HEK293 (cell line): Measurements from ENCODE around the gene RNU2-63P.

Experiments used
- CTCF ChIA-PET: fragments of 350-600 bp; formaldehyde crosslinking; extraction: SDS; loops from one replicate; lab custom pipeline; 2021; ENCODE audit warnings: antibody characterized with exemption; lab: Yijun Ruan, JAX
- POLR2A ChIA-PET: fragments of 300-600 bp; formaldehyde crosslinking; extraction: SDS; loops from one replicate; lab custom pipeline; 2020; ENCODE audit warnings: antibody characterized with exemption, inconsistent platforms; lab: Yijun Ruan, JAX
- H3K27ac ChIP-seq: fragments of 200-500 bp; sonication (Bioruptor generic); 2 replicates; pipeline ENCODE4 v1.5.1; 2014; ENCODE audit warnings: low read depth, low read length, control low read depth, inconsistent platforms; ENCODE audit errors: extremely low read depth
- H3K36me3 ChIP-seq, 2 experiments: fragments of 200-500 bp in 1 of 2; sonication (Bioruptor generic) in 1 of 2; 1 replicate in 1 of 2; 2 replicates in 1 of 2; pipeline ENCODE4 v1.5.1; 2014 to 2017; ENCODE audit warnings: inconsistent platforms in 2 of 2, low read length in 2 of 2; ENCODE audit not compliant: control insufficient read depth in 2 of 2, insufficient read depth in 1 of 2
- H3K4me1 ChIP-seq: fragments of 200-500 bp; sonication (Bioruptor generic); 2 replicates; pipeline ENCODE4 v1.5.1; 2014; ENCODE audit warnings: mild to moderate bottlenecking, low read length, inconsistent platforms; ENCODE audit not compliant: control insufficient read depth, insufficient read depth
- H3K4me3 ChIP-seq: 2 replicates; pipeline ENCODE4 v1.5.1; 2011; ENCODE audit warnings: low read depth, mild to moderate bottlenecking, control low read depth, low read length, moderate library complexity
- H3K9me3 ChIP-seq: fragments of 200-500 bp; sonication (Bioruptor generic); 2 replicates; pipeline ENCODE4 v1.5.1; 2014; ENCODE audit warnings: low read depth, low read length, inconsistent platforms; ENCODE audit not compliant: control insufficient read depth, insufficient read depth
- GFI1B ChIP-seq: fragments of 450-650 bp; formaldehyde crosslinking; IDR thresholded peaks from 2 replicates; pipeline ENCODE4 v1.5.1; 2016; ENCODE audit warnings: missing biosample characterization, missing genetic modification characterization
- GLI2 ChIP-seq: fragments of 450-650 bp; formaldehyde crosslinking; IDR thresholded peaks from 2 replicates; pipeline ENCODE4; 2017; ENCODE audit warnings: missing biosample characterization, missing genetic modification characterization, low read depth, borderline replicate concordance
- GLI4 ChIP-seq: fragments of 450-650 bp; formaldehyde crosslinking; IDR thresholded peaks from 2 replicates; pipeline ENCODE4 v1.5.1; 2016; ENCODE audit warnings: missing biosample characterization, missing genetic modification characterization
- MYNN ChIP-seq: fragments of 450-650 bp; formaldehyde crosslinking; IDR thresholded peaks from 2 replicates; pipeline ENCODE4 v1.5.1; 2016; ENCODE audit warnings: missing biosample characterization, missing genetic modification characterization, borderline replicate concordance
- ZBTB21 ChIP-seq: fragments of 450-650 bp; formaldehyde crosslinking; IDR thresholded peaks from 2 replicates; pipeline ENCODE4 v1.5.1; 2017; ENCODE audit warnings: missing biosample characterization, missing genetic modification characterization
- ZNF132 ChIP-seq: fragments of 450-650 bp; formaldehyde crosslinking; IDR thresholded peaks from 2 replicates; pipeline ENCODE4 v1.5.1; 2017; ENCODE audit warnings: missing biosample characterization, missing genetic modification characterization, borderline replicate concordance
- ZNF211 ChIP-seq: fragments of 450-650 bp; formaldehyde crosslinking; IDR thresholded peaks from 2 replicates; pipeline ENCODE4 v1.5.1; 2016; ENCODE audit warnings: low read depth, missing biosample characterization, missing genetic modification characterization
- ZNF266 ChIP-seq: fragments of 450-650 bp; formaldehyde crosslinking; IDR thresholded peaks from 2 replicates; pipeline ENCODE4 v1.5.1; 2016; ENCODE audit warnings: missing biosample characterization, missing genetic modification characterization, low read depth
- ZNF704 ChIP-seq: fragments of 450-650 bp; formaldehyde crosslinking; IDR thresholded peaks from 2 replicates; pipeline ENCODE4 v1.5.1; 2016; ENCODE audit warnings: missing biosample characterization, missing genetic modification characterization
- TF ChIP-seq, protein P1 (sequence below): fragments of 450-650 bp; formaldehyde crosslinking; IDR thresholded peaks from 2 replicates; pipeline ENCODE4 v1.5.1; 2016; ENCODE audit warnings: missing biosample characterization, missing genetic modification characterization
- TF ChIP-seq, protein P2 (sequence below): fragments of 450-650 bp; formaldehyde crosslinking; IDR thresholded peaks from 2 replicates; pipeline ENCODE4 v1.5.1; 2016; ENCODE audit warnings: missing biosample characterization, missing genetic modification characterization
- TF ChIP-seq, protein P3 (sequence below): fragments of 450-650 bp; formaldehyde crosslinking; IDR thresholded peaks from 2 replicates; pipeline ENCODE4 v1.5.1; 2016; ENCODE audit warnings: missing biosample characterization, missing genetic modification characterization, low read depth
- TF ChIP-seq, protein P4 (sequence below): fragments of 450-650 bp; formaldehyde crosslinking; IDR thresholded peaks from 2 replicates; pipeline ENCODE4 v1.5.0; 2017; ENCODE audit warnings: missing biosample characterization, missing genetic modification characterization, borderline replicate concordance

RNU2-63P gene

GRCh38 chr2:88027697-88028389 lies 11.5 kb upstream of the RNU2-63P start:
- no peaks in the 10 kb centered on the region for H3K4me1 ChIP-seq
- ChIA-PET POLR2A (no interaction called here), CTCF (interaction anchor here (0.6 kb wide), 1 partner anchor 802 kb away, joined by 3 read pairs; no protein-coding TSS in a partner anchor)
- H3K4me3 ChIP-seq: no peak overlapping the region
- TF ChIP-seq, protein P1, sequence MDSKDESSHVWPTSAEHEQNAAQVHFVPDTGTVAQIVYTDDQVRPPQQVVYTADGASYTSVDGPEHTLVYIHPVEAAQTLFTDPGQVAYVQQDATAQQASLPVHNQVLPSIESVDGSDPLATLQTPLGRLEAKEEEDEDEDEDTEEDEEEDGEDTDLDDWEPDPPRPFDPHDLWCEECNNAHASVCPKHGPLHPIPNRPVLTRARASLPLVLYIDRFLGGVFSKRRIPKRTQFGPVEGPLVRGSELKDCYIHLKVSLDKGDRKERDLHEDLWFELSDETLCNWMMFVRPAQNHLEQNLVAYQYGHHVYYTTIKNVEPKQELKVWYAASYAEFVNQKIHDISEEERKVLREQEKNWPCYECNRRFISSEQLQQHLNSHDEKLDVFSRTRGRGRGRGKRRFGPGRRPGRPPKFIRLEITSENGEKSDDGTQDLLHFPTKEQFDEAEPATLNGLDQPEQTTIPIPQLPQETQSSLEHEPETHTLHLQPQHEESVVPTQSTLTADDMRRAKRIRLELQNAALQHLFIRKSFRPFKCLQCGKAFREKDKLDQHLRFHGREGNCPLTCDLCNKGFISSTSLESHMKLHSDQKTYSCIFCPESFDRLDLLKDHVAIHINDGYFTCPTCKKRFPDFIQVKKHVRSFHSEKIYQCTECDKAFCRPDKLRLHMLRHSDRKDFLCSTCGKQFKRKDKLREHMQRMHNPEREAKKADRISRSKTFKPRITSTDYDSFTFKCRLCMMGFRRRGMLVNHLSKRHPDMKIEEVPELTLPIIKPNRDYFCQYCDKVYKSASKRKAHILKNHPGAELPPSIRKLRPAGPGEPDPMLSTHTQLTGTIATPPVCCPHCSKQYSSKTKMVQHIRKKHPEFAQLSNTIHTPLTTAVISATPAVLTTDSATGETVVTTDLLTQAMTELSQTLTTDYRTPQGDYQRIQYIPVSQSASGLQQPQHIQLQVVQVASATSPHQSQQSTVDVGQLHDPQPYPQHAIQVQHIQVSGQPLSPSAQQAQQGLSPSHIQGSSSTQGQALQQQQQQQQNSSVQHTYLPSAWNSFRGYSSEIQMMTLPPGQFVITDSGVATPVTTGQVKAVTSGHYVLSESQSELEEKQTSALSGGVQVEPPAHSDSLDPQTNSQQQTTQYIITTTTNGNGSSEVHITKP: no peak
- no peak for TF ChIP-seq ZNF704 (tag by site-specific recombination)
- TF ChIP-seq GLI2 (tag by site-specific recombination): no peak
- TF ChIP-seq GFI1B (tag by site-specific recombination): no peak
- TF ChIP-seq GLI4: no peak
- no peak for TF ChIP-seq ZNF211 (tag by site-specific recombination)
- TF ChIP-seq, protein P2, sequence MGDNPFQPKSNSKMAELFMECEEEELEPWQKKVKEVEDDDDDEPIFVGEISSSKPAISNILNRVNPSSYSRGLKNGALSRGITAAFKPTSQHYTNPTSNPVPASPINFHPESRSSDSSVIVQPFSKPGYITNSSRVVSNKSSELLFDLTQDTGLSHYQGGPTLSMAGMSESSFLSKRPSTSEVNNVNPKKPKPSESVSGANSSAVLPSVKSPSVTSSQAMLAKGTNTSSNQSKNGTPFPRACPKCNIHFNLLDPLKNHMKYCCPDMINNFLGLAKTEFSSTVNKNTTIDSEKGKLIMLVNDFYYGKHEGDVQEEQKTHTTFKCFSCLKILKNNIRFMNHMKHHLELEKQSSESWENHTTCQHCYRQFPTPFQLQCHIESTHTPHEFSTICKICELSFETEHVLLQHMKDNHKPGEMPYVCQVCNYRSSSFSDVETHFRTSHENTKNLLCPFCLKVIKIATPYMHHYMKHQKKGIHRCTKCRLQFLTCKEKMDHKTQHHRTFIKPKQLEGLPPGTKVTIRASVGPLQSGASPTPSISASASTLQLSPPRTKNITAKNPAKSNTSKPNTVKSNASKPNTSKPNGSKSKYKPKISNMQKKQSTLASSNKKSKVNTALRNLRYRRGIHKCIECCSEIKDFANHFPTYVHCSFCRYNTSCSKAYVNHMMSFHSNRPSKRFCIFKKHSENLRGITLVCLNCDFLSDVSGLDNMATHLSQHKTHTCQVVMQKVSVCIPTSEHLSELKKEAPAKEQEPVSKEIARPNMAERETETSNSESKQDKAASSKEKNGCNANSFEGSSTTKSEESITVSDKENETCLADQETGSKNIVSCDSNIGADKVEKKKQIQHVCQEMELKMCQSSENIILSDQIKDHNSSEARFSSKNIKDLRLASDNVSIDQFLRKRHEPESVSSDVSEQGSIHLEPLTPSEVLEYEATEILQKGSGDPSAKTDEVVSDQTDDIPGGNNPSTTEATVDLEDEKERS: no peak
- TF ChIP-seq, protein P3, sequence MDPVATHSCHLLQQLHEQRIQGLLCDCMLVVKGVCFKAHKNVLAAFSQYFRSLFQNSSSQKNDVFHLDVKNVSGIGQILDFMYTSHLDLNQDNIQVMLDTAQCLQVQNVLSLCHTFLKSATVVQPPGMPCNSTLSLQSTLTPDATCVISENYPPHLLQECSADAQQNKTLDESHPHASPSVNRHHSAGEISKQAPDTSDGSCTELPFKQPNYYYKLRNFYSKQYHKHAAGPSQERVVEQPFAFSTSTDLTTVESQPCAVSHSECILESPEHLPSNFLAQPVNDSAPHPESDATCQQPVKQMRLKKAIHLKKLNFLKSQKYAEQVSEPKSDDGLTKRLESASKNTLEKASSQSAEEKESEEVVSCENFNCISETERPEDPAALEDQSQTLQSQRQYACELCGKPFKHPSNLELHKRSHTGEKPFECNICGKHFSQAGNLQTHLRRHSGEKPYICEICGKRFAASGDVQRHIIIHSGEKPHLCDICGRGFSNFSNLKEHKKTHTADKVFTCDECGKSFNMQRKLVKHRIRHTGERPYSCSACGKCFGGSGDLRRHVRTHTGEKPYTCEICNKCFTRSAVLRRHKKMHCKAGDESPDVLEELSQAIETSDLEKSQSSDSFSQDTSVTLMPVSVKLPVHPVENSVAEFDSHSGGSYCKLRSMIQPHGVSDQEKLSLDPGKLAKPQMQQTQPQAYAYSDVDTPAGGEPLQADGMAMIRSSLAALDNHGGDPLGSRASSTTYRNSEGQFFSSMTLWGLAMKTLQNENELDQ (tag by site-specific recombination): no peak
- no peak for TF ChIP-seq ZNF266
- TF ChIP-seq MYNN: no peak
- TF ChIP-seq ZBTB21 (tag by site-specific recombination): no peak
- TF ChIP-seq, protein P4, sequence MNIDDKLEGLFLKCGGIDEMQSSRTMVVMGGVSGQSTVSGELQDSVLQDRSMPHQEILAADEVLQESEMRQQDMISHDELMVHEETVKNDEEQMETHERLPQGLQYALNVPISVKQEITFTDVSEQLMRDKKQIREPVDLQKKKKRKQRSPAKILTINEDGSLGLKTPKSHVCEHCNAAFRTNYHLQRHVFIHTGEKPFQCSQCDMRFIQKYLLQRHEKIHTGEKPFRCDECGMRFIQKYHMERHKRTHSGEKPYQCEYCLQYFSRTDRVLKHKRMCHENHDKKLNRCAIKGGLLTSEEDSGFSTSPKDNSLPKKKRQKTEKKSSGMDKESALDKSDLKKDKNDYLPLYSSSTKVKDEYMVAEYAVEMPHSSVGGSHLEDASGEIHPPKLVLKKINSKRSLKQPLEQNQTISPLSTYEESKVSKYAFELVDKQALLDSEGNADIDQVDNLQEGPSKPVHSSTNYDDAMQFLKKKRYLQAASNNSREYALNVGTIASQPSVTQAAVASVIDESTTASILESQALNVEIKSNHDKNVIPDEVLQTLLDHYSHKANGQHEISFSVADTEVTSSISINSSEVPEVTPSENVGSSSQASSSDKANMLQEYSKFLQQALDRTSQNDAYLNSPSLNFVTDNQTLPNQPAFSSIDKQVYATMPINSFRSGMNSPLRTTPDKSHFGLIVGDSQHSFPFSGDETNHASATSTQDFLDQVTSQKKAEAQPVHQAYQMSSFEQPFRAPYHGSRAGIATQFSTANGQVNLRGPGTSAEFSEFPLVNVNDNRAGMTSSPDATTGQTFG: no peak
- TF ChIP-seq ZNF132 (tag by site-specific recombination): no peak
- TF ChIP-seq, all 188 proteins: peak for 0
- Histone ChIP-seq H3K9me3 (no peaks in the 10 kb centered on the region), H3K36me3 (peaks cover 13 to 16% of the 10 kb centered on the region in 2 experiments), H3K27ac (no peak overlapping the region)
